Activated CD8-positive, alpha-beta memory T cell treated with anti-CD3 and anti-CD28 coated beads for 36 hours (primary cell): Measurements from ENCODE around the gene THAP4. TPM values are rescaled to one million over a fixed set of nuclear protein-coding genes. Genes with fewer than 3 reads are reported as not detected.

Experiments
- CTCF ChIA-PET: fragments of 350-600 bp; sonication (Branson Sonifier 250); formaldehyde crosslinking; loops from one replicate; lab custom pipeline; 2021; ENCODE audit warnings: antibody characterized with exemption; lab: Charles Lee
- POLR2A ChIA-PET: fragments of 350-600 bp; sonication (Branson Sonifier 250); formaldehyde crosslinking; loops from one replicate; lab custom pipeline; 2021; ENCODE audit warnings: antibody characterized with exemption; lab: Charles Lee
- total RNA-seq, 2 experiments: library from RNA; stranded (reverse); gene quantifications; one replicate each; pipeline ENCODE4 v1.2.3, GENCODE V29; 2021

THAP4 gene
- total RNA-seq, 2 experiments from 2014 or later = 57.3 to 57.7 TPM

- CTCF ChIA-PET = no interaction called here
- POLR2A ChIA-PET = interaction anchor here (0.6 to 1.5 kb wide), 2 partner anchors 84 to 184 kb away, joined by 4 read pairs; partner anchors contain the start of gene ING5
Measured at GRCh38 chr2:241617431-241618154, 19.4 kb downstream of the THAP4 start.

- CTCF ChIA-PET = no interaction called here
- POLR2A ChIA-PET = no interaction called here
Measured at GRCh38 chr2:241616168-241617125, 20.5 kb downstream of the THAP4 start.

- ChIA-PET POLR2A (no interaction called here), CTCF (no interaction called here)
Measured at GRCh38 chr2:241615522-241616052, 21.4 kb downstream of the THAP4 start.

- POLR2A ChIA-PET = no interaction called here
- CTCF ChIA-PET = no interaction called here
Measured at GRCh38 chr2:241615041-241615440, 21.9 kb downstream of the THAP4 start.

DNA sequence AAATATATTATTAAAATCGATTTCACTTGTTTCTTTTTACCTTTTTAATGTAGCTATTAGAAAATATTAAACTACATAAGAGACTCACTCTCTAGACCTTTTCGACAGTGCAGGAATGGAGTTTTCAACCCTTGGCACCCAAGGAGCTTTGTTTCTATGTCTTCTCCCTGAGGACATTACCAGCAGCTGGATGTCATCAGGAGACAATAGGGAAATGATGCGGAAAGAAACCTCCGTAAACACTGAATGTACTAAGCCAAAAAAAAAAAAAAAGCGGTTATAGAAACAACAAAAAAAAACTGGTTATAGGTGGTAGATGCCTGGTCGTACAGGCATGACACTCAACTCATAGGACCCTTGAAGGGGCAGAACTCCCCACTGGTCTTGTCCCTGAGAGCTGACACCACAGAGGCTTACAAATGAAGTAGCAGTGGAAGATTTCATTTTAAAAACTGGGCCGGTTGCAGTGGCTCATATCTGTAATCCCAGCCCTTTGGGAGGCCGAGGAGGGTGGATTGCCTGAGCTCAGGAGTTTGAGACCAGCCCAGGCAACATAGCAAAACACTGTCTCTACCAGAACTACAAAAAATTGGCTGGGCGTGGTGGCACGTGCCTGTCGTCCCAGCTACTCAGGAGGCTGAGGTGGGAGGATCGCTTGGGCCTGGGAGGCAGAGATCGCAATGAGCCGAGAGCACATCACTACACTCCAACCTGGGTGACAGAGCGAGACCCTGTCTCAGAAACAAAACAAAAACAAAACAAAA is 23.8 kb downstream of the THAP4 start:
- ChIA-PET POLR2A (no interaction called here), CTCF (interaction anchor here (0.6 to 1.0 kb wide), 4 partner anchors 13 to 265 kb away, joined by 3 to 4 read pairs (median 4); no protein-coding TSS in a partner anchor)

- CTCF ChIA-PET = interaction anchor here (0.6 to 0.7 kb wide), 2 partner anchors 145 to 168 kb away, joined by 3 read pairs; no protein-coding TSS in a partner anchor
Measured at GRCh38 chr2:241612156-241613016, 24.6 kb downstream of the THAP4 start.

DNA sequence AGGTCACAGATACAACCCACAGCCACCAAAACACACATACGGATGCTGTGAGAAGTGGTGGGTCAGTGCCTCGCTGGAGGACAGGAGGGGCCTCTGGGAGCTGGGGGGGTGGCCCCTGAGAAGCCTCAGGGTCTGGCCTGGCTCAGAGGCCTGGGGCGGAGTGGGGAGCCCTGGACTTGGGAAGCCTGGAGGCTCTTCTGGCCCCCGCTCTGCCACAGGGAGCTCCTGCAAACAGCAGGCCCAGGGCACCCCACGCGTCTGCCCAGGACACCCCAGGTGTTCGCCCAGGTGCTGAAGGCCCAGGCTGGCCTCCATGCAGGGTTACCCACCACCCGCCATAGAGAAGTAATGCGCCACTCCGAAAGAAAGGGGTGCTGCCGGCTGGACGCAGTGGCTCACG is 25.9 kb downstream of the THAP4 start:
- ChIA-PET CTCF (interaction anchor here (1.0 kb wide), 1 partner anchor 14 kb away, joined by 4 read pairs; no protein-coding TSS in a partner anchor), POLR2A (no interaction called here)

More at GRCh38 chr2:241612156-241613016, 24.6 kb downstream of the THAP4 start:
- POLR2A ChIA-PET = no interaction called here

- POLR2A ChIA-PET = interaction anchor here (0.6 kb wide), 2 partner anchors 8 to 243 kb away, joined by 3 to 5 read pairs; no protein-coding TSS in a partner anchor
Measured at GRCh38 chr2:241609859-241610793, 26.8 kb downstream of the THAP4 start.

GRCh38 chr2:241608881-241609280 is 28.1 kb downstream of the THAP4 start:
- ChIA-PET POLR2A (no interaction called here), CTCF (interaction anchor here (0.5 kb wide), 1 partner anchor 275 kb away, joined by 4 read pairs; no protein-coding TSS in a partner anchor)

More at GRCh38 chr2:241609859-241610793, 26.8 kb downstream of the THAP4 start:
- CTCF ChIA-PET = interaction anchor here (1.0 to 1.1 kb wide), 3 partner anchors 12 to 259 kb away, joined by 3 to 4 read pairs (median 3); no protein-coding TSS in a partner anchor

DNA sequence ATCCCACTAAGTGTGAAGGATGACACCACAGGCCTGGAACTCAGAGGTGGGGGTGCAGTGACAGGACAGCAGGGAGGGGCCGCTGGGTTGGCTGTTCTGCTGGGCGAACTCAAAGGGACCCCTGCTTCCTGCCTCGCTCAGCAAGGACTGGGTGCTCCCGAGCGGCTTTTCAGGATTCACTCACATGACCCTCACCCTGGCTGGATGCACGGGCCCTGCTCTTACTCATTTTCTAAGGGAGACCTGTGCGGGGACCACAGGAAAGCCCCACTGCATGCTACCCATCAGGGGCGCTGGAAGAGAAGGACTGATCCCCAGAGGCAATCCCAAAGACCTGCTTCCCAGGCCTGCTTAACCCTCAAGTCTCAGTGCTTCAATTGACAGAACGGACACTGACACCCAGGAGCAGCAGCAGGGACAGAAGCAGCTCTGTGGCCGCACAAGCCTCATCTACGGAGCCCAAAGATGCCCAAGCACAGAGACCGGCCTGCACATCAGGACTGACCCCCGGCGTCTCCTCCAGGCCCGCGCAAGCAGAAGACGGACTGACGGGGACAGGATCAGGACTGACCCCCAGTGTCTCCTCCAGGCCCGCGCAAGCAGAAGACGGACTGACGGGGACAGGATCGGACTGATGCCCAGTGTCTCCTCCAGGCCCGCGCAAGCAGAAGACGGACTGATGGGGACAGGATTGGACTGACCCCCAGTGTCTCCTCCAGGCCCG is 29.6 kb downstream of the THAP4 start:
- CTCF ChIA-PET = no interaction called here
- POLR2A ChIA-PET = no interaction called here

GRCh38 chr2:241606186-241606585 is 30.8 kb downstream of the THAP4 start:
- ChIA-PET POLR2A (interaction anchor here (0.5 kb wide), 1 partner anchor 16 kb away, joined by 10 read pairs; no protein-coding TSS in a partner anchor), CTCF (no interaction called here)

GRCh38 chr2:241603686-241604085 is 33.3 kb downstream of the THAP4 start:
- ChIA-PET CTCF (no interaction called here), POLR2A (no interaction called here)

DNA sequence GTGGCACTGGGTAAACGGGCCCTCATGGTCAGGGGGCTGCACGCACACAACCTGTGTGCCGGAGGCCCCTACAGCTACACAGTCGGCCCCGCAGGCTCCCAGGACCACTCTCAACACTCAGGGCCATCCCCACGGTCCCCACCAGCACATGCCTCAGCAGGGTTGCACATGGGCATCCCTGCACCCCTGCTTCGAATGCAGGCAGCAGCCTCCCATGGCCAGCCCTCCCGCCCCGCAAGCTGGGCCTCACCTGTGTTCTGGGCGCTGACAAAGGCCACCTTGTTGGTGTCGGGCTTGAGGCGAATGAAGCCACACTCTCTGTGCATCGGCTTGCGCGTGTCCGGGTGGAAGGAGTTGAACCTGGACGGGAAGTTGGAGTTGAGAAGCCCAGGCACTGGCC is 34.2 kb downstream of the THAP4 start:
- ChIA-PET POLR2A (no interaction called here), CTCF (no interaction called here)

- ChIA-PET POLR2A (no interaction called here), CTCF (no interaction called here)
Measured at GRCh38 chr2:241601841-241602240, 35.1 kb downstream of the THAP4 start.

DNA sequence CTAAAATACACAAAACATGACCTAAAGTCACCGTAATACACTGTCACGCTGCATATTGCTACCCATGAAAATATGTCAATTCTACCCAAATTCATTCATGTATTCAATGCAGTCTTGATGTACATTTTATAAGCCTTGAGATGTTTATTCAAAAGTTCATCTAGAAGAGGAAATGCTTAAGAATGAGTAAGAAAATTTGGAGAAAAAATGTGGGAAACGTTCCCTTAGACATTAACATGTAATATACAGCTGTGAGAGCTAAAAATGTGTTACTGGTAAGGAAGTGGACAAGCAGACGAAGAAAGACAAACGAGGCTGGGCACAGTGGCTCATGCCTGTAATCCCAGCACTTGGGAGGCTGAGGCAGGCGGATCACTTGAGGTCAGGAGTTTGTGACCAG is 37.3 kb downstream of the THAP4 start:
- POLR2A ChIA-PET = no interaction called here

DNA sequence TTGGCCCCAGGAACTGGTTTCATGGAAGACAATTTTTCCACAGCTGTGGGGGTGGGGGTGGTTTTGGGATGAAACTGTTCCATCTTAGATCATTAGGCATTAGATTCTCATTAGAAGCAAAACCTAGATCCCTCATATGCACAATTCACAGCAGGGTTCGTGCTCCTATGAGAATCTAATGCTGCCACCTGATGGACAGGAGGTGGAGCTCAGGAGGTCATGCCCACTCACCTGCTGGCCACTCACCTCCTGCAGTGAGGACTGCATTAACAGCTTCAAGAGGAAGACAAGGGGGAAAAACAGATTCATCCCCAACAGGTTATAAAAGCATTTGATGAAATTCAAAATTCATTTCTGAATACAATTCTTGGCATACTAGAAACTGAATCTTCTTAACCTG is 38.5 kb downstream of the THAP4 start:
- ChIA-PET POLR2A (no interaction called here), CTCF (interaction anchor here (0.6 kb wide), 1 partner anchor 12 kb away, joined by 3 read pairs; no protein-coding TSS in a partner anchor)

More for the DNA sequence above, 37.3 kb downstream of the THAP4 start:
- CTCF ChIA-PET = no interaction called here
